Pulmonary artery endothelial cell (primary cell): ENCODE results near the gene NME3. TPM values are rescaled to one million over a fixed set of nuclear protein-coding genes. Genes with fewer than 3 reads are reported as not detected.
"Not testable (repeated sequence)": the region's sequence is repeated elsewhere in the genome, so short reads cannot be mapped to it uniquely, and the experiment has no call there.

Experiments used
- DNase-seq: peaks from one replicate; pipeline ENCODE4 v3.0.0-alpha.2; 2011; ENCODE audit warnings: low read depth, low spot score
- total RNA-seq: library from RNA; depleted of rRNA; stranded (reverse); fragments of >200 nt; gene quantifications from 2 replicates; pipeline ENCODE4 v1.2.3, GENCODE V29; 2014

NME3 gene
- total RNA-seq, 1 donor from 2014 or later = 53.0 TPM

GRCh38 chr16:1751946-1752345 lies 19.4 kb downstream of the NME3 start:
- no peak for DNase-seq

DNA sequence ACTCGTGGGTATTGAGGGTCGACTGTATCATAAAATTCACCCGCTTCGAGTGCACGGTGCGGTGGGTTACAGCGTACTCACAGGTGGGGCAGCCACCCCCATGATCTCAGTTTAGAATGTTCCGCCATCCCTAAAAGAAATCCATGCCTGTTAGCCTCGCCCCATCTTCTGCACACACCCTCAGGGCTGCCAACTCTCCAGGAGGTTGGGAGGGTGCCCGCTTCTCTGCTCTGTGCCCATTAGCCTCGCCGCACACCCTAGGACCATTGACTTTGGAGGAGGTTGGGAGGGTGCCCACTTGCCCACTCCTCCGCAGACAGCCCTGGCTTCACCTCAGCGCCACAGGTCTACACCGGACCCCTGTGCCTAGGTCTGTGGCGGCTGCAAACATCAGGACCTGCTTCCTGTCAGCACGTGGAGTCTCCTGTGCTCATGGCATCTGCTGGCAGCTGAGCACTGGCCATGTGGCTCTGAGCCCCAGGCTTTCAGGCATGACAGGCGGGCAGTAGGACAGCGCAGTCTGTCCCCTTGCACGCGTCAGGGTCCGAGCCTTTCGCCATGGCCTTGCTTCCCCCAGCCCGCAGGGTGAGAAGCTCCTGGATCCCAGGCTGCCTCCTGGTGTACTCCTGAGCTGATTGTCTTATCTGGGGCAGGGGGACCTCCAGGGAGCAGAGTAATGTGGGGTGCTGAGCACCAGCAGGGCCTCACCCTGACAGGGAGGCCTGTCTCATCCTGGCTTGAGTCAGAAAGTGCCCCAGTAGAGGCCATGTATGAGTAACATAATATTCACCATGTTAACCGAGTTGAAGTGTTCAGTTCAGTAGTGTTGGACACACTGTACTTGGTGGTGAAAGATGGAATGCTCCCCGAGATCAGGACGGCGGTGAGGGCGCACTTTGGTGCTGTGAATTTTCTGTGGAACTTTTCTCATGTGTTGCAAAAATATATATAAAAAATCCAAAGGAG lies 21.9 kb downstream of the NME3 start:
- DNase-seq = no peak

DNA sequence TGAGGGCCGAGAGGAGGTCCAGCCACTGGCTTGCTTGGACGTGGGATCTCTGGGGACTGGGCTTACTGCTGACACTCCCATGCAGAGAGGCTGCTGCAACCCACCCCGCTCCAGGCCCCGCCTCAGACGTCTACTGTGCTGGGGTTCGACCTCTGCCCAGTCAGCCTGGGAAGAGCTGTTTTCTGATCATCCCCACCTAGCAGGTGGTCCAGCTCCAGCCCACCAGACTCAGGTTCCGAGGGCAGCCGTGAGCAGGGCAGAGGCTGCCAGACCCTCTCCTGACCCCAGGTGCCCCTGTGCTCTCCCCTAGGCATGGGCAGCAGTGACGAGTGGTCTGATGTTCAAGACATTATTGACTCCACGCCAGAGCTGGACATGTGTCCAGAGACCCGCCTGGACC lies 23.4 kb downstream of the NME3 start:
- no peak for DNase-seq

DNA sequence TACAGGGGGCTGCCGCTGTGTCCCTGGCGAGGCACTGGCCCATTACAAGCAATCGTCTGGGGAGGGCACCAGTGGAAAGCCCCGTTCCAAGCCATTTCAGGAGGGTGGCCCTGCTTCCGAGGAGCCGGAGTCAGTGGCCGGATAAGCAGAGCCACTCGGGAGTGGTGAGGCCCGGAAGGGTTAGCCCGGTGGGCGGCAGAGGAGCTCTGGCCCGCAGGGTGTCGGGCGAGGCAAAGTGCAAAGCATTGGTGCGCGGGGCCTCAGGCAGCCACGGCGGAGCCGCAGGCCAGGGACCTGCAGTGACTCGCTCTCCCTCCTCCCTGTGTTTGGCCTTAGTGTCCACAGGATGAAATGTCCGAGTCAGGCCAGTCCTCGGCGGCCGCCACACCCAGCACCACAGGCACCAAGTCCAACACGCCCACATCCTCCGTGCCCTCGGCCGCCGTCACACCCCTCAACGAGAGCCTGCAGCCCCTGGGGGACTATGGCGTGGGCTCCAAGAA lies 24.6 kb downstream of the NME3 start:
- no peak for DNase-seq

- no peak for DNase-seq
Measured at GRCh38 chr16:1745900-1746692, 25.2 kb downstream of the NME3 start.

DNA sequence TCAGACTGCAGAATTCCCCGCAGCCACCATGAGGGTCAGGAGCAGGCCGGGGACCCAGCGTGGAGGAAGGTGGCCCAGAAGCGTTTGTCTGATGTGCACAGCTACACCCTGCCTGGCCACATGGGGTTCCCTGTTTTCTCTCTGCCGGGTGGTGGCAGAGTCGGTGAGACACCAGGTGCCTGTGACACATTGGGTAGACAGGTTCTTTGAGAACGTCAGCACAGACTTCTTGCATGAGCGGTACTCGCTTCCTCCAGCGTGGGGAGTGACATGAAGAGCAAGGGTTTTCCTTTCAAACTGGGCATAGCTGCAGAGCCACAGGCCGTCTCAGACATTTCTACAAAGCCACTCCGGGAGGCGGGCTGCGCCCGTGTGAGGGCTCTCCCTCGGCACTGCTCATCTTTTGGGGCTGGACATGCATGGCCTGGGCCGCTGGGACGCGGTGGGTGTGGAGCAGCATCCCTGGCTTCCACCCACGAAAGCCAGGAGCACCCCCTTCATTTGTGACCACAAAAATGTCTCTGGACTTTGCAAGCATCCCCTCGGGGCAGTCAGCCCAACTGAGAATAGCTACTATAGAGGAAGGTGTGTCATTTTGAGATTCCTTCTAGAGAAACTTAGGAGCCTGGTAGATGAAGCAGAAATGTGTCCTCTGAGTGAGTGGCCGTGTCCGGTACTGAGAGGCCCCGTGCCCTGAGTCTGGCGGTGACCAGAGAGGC lies 26.0 kb downstream of the NME3 start:
- no peak for DNase-seq

GRCh38 chr16:1744338-1744840 lies 27.0 kb downstream of the NME3 start:
- no peak for DNase-seq

- no peak for DNase-seq
Measured at GRCh38 chr16:1743376-1744337, 27.7 kb downstream of the NME3 start.

DNA sequence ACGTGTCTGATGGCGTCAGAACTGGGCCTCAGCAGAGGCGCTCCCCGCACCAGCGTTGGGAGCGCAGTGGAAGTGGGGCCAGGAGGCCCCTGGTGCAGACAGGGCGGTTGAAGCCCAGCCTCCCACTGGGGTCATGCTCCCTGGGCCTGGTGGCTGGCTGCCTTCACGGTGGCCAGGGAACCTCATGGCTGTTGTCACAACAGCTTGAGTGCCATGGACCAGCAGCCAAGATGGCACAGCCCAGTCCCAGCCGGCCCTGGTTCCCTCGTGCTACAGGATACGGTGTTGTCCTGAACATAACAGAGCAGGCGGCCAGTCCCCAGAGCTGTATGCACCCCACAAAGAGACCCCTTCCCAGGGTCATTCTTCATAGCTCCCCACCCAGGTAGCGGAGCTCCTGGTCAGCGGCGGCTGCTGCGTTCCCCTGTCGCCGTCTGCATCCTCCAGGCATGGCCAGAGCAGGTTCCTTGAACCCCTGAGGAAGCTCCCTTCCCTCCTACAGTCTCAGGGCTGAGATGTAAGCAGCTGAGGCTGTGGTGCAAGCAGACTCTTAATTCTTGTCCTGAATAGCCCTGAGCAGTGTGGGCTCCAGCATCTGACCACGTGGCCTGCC lies 29.7 kb downstream of the NME3 start:
- DNase-seq = no peak

DNA sequence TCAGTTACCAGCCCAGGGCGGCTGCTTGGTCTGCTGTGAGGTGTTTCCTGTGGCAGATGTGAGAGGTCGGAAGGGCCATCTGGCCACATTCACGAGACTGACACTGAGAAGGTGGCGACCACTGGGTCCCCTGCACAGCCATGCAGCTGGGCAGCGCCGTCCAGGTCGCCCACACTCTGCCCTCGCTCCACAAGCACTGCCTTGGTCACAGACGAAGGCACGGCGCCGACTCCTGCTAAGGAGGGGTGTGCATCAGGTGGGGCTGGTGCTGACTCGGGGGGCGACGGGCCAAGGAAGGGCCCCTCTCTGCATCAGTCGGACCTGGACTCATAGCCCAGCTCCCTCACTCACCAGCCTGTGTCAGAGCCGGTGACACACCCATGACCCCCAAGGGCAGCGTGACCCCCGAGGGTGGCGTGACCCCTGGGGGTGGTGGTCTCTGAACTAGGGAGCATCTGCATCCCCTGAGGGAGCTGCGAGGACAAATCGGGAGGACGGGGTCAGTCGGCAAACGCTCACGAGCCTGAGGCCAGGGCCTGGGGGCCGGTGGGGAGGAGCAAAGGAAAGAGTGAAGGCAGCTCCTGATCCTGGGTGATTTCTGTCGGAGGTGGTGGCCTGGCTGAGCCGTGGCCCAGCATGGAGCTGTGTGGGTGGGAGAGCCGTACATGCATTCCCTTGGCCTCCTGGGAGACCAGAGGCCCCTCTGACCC lies 30.4 kb downstream of the NME3 start:
- DNase-seq = no peak

GRCh38 chr16:1740234-1740633 lies 31.1 kb downstream of the NME3 start:
- no peak for DNase-seq

- no peak for DNase-seq
Measured at GRCh38 chr16:1734816-1735215, 36.5 kb downstream of the NME3 start.

- DNase-seq = no peak
Measured at GRCh38 chr16:1734123-1734522, 37.2 kb downstream of the NME3 start.

DNA sequence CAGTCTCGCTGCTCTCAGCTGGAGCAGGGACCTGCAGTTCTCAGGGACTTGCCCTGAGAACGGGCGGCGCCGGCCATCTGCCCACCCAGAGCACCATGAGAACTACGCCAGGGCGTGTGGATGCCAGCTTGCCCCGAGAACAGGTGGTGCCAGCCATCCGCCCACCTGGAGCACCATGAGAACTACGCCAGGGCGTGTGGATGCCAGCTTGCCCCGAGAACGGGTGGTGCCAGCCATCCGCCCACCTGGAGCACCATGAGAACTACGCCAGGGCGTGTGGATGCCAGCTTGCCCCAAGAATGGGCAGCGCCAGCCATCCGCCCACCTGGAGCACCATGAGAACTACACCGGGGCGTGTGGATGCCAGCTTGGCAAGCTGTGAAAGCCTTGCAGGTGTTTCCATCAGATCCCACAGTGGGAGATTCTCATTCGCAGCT lies 38.8 kb downstream of the NME3 start:
- DNase-seq = not testable (repeated sequence)

- DNase-seq = no peak
Measured at GRCh38 chr16:1732071-1732470, 39.3 kb downstream of the NME3 start.

GRCh38 chr16:1731603-1732002 lies 39.7 kb downstream of the NME3 start:
- DNase-seq = no peak

GRCh38 chr16:1731073-1731472 lies 40.3 kb downstream of the NME3 start:
- DNase-seq = no peak

GRCh38 chr16:1729445-1729844 lies 41.9 kb downstream of the NME3 start:
- no peak for DNase-seq

DNA sequence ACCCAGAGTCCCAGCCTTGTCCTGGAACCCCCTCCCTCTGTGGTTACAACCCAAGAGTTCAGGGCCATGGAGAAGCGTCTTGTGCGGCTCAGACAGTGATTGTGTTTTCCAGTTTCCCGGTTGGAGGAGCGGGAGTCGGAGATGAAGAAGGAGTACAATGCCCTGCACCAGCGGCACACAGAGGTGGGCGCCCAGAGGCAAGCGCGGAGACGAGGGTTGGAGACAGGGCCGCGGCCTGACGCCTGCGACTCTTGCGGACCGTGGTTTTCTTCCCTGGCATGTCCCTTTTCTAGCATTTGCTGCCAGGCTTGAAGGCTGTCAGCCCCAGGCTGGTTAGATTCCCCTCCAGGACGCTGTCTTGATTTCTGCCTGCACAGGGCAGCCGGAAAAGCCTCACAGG lies 42.3 kb downstream of the NME3 start:
- DNase-seq = no peak
